LHCN-M2 (cell line): ENCODE data around the gene SYNDIG1L. TPM values are rescaled to one million over a fixed set of nuclear protein-coding genes. Genes with fewer than 3 reads are reported as not detected.
A peak's percentile ranks its signal among the peaks of the same experiment; 100 is the strongest.

Source experiments
- DNase-seq: peaks from one replicate; pipeline ENCODE4 v3.0.0-alpha.2; 2012; ENCODE audit warnings: low read depth
- total RNA-seq: library from RNA; depleted of rRNA; stranded (reverse); fragments of >200 nt; gene quantifications from 2 replicates; pipeline ENCODE4 v1.2.3, GENCODE V29; 2014; rRNA removed

SYNDIG1L gene
- total RNA-seq, 1 experiment from 2014 or later = not detected

DNA sequence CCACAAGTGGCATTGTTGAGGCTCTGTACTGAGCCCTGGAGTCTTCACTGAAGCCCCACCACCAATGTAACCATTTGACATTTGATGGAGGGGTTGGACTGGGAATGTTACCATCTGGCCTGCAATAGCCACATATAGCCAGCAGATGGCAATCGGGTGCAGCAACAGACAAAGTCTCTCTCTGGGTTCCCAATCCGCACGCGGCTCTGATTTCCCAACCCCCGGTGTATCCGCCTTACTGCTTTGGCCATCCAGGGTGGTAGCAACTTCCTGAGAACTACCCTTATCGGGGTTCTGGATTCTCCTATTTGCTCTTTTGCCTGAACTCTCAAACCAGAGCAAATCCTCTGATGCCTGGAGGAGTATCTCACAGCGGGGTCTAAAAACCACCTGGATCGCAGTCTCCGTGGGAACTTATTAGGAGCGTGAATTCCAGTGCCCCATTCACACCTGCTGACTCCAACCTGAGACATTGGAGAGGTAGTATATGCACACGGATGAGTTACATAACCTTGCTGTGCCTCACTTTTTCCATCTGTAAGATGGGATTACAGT, 63.6 kb downstream of the SYNDIG1L start:
- DNase-seq = peak; percentile 61

DNA sequence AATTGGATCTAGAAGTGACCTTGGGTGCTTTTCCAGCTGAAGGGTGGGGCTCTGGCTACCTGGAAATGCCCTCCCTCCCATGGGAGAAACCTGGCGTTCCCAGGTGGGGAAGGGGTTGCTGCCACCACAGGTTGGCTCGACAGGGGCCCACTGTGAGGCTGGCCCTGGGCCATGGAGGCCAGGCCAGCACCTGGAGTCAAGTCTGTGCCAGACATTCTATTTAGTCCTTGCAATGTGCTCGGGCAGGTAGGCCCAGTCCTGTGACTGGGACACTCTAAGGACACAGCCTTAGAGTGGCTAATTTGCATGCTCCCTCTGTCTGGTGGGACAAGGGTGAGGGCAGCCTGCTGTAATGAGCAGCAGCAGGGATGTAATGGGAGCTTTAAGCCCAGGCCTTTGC, 65.8 kb downstream of the SYNDIG1L start:
- no peak for DNase-seq

DNA sequence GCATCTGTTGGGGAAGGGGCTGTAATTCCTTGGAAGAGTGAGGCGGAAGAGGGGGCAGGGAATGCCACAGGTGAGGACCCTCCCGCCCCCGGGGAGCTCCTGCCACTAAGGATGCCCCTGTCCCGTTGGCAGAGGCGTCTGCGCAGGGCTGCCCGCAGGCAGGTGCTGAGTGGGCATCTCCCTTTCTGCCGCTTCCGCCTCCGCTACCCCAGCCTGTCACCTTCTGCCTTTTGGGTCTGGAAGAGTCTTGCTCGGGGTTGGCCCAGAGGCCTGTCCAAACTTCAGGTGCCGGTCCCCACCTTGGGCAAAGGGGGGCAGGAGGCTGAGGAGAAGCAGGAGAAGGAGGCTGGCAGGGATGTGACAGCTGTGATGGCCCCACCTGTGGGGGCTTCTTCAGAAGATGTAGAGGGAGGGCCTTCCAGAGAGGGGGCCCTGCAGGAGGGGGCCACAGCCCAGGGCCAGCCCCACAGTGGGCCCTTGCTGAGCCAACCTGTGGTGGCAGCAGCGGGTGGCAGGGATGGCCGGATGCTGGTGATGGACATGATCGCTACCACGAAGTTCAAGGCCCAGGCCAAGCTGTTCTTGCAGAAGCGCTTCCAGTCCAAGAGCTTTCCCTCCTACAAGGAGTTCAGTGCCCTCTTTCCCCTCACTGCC, 67.7 kb downstream of the SYNDIG1L start:
- no peak for DNase-seq

DNA sequence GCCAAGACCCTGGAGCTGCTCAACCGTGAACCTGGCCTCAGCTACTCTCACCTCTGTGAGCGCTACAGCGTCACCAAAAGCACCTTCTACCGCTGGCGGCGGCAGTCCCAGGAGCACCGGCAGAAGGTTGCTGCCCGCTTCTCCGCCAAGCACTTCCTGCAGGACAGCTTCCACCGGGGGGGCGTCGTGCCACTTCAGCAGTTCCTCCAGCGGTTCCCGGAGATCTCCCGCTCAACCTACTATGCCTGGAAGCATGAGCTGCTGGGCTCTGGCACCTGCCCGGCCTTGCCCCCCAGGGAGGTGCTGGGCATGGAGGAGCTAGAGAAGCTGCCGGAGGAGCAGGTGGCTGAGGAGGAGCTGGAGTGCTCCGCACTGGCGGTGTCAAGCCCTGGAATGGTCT, 68.4 kb downstream of the SYNDIG1L start:
- no peak for DNase-seq

DNA sequence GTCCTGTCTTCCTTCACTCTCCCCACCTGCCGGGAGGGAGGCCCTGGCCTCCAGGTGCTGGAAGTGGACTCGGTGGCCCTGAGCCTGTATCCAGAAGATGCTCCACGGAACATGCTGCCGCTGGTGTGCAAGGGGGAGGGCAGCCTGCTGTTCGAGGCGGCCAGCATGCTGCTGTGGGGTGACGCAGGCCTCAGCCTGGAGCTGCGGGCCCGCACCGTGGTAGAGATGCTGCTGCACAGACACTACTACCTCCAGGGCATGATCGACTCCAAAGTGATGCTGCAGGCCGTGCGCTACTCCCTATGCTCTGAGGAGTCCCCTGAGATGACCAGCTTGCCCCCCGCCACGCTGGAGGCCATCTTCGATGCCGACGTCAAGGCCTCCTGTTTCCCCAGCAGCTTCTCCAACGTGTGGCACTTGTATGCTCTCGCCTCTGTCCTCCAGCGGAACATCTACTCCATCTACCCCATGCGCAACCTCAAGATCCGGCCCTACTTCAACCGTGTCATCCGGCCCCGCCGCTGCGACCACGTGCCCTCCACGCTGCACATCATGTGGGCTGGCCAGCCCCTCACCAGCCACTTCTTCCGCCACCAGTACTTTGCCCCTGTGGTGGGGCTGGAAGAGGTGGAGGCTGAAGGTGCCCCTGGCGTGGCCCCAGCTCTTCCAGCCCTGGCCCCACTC, 69.0 kb downstream of the SYNDIG1L start:
- DNase-seq = no peak

Other genes with a start within 250 kb of the SYNDIG1L start
- not detected in 2 replicates for gene VSX2, start 186.8 kb downstream of the SYNDIG1L start, total RNA-seq
- gene ABCD4, start 123.3 kb downstream of the SYNDIG1L start, total RNA-seq = 21.0 and 22.0 TPM in 2 replicates
- not detected in 2 replicates for gene VRTN, start 77.7 kb downstream of the SYNDIG1L start, total RNA-seq
- 222 and 274 TPM in 2 replicates for gene NPC2, start 67.1 kb upstream of the SYNDIG1L start, total RNA-seq
- gene ISCA2, start 67.6 kb upstream of the SYNDIG1L start, total RNA-seq = 11.7 and 19.5 TPM in 2 replicates
- gene LTBP2, start 186.0 kb upstream of the SYNDIG1L start, total RNA-seq = 151 and 211 TPM in 2 replicates